ENCODE data around the gene NTN1.

The NTN1 gene

GRCh38 chr17:9236286-9237052, 215.2 kb downstream of the NTN1 start:
- DNase-seq, result no peak

DNA sequence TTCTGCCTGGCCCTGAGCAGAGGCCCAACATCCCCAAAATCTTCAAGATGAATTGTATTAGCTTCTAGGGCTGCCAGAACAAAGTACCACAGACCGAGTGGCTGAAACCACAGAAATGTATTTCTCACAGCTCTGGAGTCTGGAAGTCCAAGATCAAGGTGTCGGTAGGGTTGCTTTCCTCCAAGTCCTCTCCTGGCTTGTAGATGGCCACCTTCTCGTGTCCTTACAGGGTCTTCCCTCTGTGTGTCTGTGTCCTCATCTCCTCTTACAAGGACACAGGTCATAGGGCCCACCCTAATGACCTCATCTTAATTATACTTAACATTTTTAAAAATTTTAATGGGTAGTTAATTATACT, 215.7 kb downstream of the NTN1 start:
- DNase-seq, result no peak

GRCh38 chr17:9237661-9238301, 216.5 kb downstream of the NTN1 start:
- no peak for DNase-seq

DNA sequence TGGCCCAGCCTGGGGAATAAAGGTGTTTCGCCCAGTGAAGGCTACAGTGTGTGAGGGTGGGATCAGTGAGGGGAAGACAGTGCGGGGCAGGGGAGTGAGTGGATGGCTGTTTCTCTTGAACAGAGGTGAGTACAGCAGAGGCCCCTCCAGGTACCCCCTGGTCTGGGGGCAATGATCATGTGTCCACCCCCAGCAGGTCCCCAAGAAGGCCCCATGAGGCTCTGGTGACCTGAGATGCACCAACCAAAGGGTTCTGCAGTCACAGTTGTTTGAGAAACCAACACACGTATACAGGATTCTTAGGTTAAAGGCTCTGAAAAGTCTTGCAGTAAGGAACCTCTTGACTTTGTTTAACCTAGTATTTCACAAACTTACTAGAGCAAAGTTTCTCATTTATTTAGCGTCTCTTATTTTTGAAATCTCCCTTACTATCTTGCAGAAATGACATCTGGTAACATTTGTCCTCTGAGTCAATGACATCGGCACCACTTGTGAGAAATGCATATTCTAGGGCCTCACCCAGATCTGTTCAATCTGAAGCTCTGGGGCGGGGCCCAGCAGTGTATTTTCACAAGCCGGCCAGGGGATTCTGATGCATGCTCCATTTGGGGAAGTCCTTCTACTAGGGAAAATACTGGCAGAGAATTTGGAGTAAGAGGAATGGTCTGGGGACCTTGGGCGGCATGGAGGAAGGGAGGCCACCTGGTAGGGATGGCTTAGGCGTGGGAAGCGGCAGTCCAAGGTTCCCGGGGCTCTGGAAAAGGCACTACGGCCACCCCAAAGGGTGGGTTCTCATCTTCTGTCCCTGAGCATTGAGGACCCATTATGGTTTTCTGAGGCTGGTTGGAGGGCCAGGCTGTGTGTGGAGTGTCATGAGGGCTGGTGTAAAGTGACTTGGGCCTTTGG, 217.3 kb downstream of the NTN1 start:
- DNase-seq, result no peak

DNA sequence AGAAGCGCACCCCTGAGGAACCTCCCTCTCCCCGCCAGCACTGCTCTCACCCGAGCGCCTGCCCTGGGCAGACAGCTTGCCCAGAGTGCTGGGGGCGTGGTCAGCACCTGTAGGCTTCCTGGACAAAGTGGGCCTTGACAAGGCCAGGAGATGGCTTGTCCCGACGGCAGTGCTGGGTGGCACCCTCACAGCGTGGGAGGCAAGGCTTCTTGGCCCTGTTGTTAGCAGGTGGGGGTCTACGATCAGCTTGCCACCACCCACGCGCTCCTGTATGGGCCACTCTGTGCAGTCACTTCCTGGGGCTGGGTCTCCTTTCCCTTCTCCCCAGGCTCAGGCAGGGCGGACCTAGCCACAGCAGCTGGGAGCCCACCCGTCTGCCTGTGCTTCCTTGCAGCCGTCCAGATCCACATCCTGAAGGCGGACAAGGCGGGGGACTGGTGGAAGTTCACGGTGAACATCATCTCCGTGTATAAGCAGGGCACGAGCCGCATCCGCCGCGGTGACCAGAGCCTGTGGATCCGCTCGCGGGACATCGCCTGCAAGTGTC, 218.0 kb downstream of the NTN1 start:
- no peak for DNase-seq

GRCh38 chr17:9239793-9240658, 218.7 kb downstream of the NTN1 start:
- DNase-seq, result no peak

GRCh38 chr17:9240659-9241370, 219.5 kb downstream of the NTN1 start:
- DNase-seq, result no peak

GRCh38 chr17:9241371-9241712, 220.0 kb downstream of the NTN1 start:
- DNase-seq, result no peak

DNA sequence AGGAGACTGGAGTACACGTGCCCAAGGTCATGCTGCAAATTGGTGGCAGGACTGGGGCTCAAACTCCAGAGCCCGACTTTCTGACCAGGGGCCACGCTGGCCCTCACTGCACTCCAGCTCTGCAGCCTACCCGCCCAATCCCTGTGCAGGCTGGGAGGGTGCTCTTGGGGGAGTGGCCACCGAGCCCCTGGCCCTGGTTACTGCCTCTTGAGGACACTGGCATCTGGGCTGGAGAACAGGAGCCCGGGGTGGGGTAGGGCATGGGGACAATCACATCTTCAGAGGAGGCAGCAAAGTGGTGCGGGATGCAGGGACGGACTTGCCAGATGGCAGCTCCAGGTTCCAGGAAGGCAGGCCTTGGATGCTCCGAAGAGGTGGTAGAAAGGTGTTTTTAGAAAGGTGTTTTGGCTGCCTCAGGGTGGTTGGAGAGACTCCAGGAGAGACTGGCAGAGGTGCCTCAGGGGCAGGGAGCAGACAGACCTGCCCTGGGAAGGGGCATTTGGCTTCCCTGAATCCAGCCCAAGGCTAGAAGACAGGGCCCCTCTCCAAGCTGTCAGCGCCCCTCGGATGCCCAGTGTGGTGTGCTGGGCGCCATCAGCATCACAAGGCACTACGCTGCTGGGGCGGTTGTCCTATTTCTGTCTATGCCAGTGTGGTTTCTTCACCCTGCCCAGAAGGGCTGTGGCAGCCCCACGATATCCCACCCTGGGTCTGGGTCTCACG, 220.6 kb downstream of the NTN1 start:
- no peak for DNase-seq

GRCh38 chr17:9242497-9242881, 221.2 kb downstream of the NTN1 start:
- DNase-seq, result no peak

GRCh38 chr17:9242983-9243382, 221.7 kb downstream of the NTN1 start:
- DNase-seq, result no peak

DNA sequence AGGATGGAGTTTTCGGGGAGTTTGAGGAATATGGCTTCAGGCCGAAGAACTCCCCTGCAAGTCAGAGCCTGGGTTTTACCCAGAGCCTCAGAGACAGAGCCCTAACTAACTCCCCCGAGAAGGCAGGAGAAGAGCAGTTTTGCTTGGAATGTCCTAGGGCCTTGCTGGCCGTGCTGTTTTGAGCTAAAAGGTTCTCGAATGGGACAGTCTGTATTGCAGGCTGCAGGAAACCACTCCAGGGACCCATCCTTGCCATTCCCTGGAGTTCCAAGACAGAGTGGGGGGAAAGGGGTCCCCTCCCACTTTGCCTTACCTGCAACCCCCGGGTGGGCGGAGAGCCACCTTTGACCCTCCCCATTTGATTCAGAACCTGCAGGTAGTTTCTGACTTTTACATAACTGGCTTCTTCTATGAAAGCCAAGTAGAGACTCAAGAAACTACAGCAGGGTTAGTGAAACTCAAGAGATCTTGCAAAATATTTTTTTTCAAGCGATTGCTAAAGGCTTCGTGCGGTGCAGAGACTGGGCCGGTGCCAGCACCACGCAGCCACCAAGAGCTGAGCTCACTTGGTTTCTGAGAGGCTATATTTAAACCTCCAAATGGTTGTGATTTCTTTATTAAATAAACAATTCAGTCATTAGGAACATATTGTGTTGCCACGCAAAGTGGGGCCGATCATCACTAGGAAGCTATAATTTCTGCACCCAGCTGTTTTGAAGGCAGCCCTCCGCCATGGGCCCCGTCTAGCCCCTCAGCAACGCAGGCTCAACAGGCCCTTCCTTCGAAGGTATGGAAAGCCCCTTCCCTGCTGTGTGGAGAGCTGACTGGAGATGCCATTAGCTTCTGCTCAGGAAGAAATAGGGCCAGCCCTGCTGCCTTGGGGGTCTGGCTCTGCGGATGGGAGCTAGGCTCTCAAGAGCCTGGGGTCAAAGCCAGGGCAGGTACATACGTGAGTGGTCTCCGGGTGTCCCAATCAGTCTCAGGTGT, 223.0 kb downstream of the NTN1 start:
- DNase-seq, result no peak

DNA sequence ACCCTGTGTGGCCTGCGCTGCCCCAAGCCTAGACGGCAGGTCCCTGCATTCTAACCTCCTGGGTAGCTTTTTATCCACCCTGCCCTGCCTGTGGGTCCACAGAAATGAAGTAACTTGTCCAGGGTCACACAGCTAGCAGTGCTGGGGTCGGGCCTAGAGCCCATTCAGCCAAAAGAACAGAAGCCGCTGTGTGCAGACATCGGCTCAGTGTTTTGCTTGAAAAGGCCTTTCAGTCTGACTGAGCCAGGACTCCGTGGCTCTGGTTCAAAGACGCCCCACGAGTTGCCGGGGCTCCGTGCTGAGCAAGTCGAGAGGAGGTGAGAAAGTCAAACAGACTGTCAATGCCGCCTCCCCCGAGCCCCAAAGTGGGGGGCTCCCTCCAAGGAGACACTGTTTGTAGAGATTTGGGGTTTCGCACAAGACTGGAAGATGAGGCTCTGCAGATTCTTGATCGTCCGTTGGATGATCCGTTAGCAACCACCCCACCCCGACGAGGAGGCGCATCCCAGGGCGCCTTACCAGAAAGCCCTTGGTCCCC, 226.2 kb downstream of the NTN1 start:
- no peak for DNase-seq

- DNase-seq, result no peak
Observed at GRCh38 chr17:9249245-9249953, 228.1 kb downstream of the NTN1 start.

- DNase-seq, result no peak
Observed at GRCh38 chr17:9251273-9251672, 230.0 kb downstream of the NTN1 start.

DNA sequence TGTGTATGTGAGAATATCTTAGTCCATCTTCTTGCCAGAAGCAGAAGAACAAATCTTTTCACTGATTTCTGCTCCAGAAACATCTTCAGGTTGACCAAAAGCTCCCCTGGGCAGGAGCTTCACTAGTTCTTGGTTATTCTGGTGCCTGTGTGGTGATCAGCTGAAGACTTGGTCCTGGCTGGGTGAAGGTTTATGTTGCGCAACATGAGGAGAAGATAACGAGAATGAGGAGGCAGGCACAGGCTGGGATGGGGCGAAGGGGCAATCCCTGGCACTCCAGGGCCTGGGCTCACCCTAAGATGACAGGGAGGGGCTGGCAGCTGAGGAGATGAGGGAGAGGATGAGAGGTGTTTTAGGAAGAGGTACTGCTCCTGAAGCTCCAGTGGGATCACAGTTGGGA, 232.0 kb downstream of the NTN1 start:
- no peak for DNase-seq

GRCh38 chr17:9254841-9255240, 233.5 kb downstream of the NTN1 start:
- DNase-seq, result no peak

DNA sequence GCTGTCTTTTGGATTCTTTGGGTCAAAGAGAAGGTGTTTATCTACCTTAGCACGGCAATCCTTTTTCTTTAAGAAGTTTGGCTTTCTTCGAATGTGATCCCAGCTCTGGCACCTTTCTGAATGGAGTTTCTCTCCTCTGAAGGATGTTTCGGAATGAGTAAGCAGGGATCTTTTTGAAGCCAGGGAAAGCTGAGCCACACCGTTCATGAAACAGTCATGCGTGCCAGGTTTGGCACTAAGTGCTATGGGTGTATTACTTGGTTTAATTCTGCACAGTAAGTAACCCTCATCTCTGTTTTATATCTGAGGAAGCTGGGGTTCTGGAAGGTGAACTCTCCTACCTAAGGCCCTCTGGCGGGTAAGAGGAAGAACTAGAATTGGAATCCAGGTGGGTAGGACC, 234.5 kb downstream of the NTN1 start:
- DNase-seq, result no peak

DNA sequence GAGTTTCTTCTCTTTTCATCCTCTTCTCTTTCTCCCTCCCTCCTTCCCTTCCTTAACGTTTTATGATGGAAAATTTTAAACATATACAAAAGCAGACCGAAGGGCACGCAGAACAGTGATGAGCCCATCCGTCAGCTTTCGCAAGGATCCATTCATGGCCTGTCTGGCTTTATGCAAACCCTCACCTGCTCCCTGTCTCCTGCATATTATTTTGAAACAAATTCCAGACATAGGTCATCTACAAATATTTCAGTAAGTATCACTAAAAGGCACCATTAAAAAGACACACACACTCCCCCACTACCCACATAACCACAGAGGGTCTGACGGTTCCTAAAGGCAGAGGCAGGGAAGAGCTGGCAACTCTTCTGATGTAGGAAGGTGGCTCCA, 235.0 kb downstream of the NTN1 start:
- DNase-seq, result no peak
